Measurements from ENCODE around the gene GLIPR2.
A peak's percentile ranks its signal among the peaks of the same experiment; 100 is the strongest.
"Not testable (repeated sequence)": the region's sequence is repeated elsewhere in the genome, so short reads cannot be mapped to it uniquely, and the experiment has no call there.

The GLIPR2 gene

DNA sequence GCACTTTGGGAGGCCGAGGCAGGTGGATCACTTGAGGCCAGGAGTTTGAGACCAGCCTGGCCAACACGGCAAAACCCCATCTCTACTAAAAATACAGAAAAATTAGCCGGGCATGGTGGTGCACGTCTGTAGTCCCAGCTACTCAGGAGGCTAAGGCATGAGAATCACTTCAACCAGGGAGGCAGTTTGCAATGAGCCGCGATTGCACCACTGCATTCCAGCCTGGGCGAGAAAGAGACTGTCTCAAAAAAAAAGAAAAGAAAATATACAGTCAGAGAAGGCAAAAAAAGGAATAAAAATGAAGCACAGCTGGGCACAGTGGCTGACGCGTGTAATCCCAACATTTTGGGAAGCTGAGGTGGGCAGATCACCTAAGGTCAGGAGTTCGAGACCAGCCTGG lies 40.0 kb downstream of the GLIPR2 start:
- not testable (repeated sequence) for ATAC-seq (replicated peaks; ENCODE audit: extremely low read depth, poor library complexity, severe bottlenecking); H3K4me3 Mint-ChIP-seq; H3K36me3 Mint-ChIP-seq (ENCODE audit: insufficient read depth); H3K27ac Mint-ChIP-seq (ENCODE audit: low read depth); H3K9me3 Mint-ChIP-seq; DNase-seq (ENCODE audit: low spot score in 2 of 2); H3K4me1 Mint-ChIP-seq
- peaks cover 29% of the 10 kb centered on the region for H3K27me3 Mint-ChIP-seq

DNA sequence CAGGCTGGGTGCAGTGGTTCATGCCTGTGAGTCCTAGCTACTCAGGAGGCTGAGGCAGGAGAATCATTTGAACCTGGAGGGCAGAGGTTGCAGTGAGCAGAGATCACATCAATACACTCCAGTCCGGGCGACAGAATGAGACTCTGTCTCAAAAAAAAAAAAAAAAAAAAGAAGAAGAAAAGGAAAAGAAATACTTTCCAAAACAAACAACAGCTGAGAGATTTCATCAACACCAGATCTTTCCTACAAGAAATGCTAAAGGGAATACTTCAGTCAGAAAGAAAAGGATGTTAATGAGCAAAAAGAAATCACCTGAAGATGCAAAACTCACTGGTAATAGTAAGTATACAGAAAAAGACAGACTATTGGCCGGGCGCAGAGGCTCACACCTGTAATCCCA lies 41.0 kb downstream of the GLIPR2 start:
- no peaks in the 10 kb centered on the region for H3K9me3 Mint-ChIP-seq

DNA sequence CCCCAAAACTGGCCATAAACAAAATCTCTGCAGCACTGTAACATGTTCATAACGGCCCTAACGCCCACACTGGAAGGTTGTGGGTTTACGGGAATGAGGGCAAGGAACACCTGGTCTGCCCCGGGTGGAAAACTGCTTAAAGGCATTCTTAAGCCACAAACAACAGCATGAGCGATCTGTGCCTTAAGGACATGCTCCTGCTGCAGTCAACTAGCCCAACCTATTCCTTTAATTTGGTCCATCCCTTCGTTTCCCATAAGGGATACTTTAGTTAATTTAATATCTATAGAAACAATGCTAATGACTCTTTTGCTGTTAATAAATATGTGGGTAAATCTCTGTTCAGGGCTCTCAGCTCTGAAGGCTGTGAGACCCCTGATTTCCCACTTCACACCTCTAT lies 43.7 kb downstream of the GLIPR2 start:
- ATAC-seq (replicated peaks; ENCODE audit: extremely low read depth, poor library complexity, severe bottlenecking); DNase-seq (ENCODE audit: low spot score in 2 of 2); H3K4me3 Mint-ChIP-seq; H3K27ac Mint-ChIP-seq (ENCODE audit: low read depth); H3K36me3 Mint-ChIP-seq (ENCODE audit: insufficient read depth); H3K9me3 Mint-ChIP-seq; H3K4me1 Mint-ChIP-seq: not testable (repeated sequence)
- peaks cover 23% of the 10 kb centered on the region for H3K27me3 Mint-ChIP-seq

More for the DNA sequence above, 41.0 kb downstream of the GLIPR2 start:
- no peak overlapping the region for H3K4me3 Mint-ChIP-seq
- H3K4me1 Mint-ChIP-seq: no peaks in the 10 kb centered on the region
- H3K36me3 Mint-ChIP-seq (ENCODE audit: insufficient read depth): peaks cover 2% of the 10 kb centered on the region
- H3K27ac Mint-ChIP-seq (ENCODE audit: low read depth): no peak overlapping the region
- H3K27me3 Mint-ChIP-seq: peaks cover 29% of the 10 kb centered on the region
- DNase-seq (ENCODE audit: low spot score in 2 of 2) (no peak), ATAC-seq (replicated peaks; ENCODE audit: extremely low read depth, poor library complexity, severe bottlenecking) (no peak)

- peaks cover 5% of the 10 kb centered on the region for H3K36me3 Mint-ChIP-seq (ENCODE audit: insufficient read depth)
- no peaks in the 10 kb centered on the region for H3K27me3 Mint-ChIP-seq
- H3K9me3 Mint-ChIP-seq: no peaks in the 10 kb centered on the region
- H3K27ac Mint-ChIP-seq (ENCODE audit: low read depth): no peak overlapping the region
- H3K4me3 Mint-ChIP-seq: no peak overlapping the region
- peaks cover 10% of the 10 kb centered on the region for H3K4me1 Mint-ChIP-seq
- no peak for DNase-seq (ENCODE audit: low spot score in 2 of 2)
- ATAC-seq (replicated peaks; ENCODE audit: extremely low read depth, poor library complexity, severe bottlenecking): no peak
Observed at GRCh38 chr9:36187414-36187813, 50.9 kb downstream of the GLIPR2 start.

DNA sequence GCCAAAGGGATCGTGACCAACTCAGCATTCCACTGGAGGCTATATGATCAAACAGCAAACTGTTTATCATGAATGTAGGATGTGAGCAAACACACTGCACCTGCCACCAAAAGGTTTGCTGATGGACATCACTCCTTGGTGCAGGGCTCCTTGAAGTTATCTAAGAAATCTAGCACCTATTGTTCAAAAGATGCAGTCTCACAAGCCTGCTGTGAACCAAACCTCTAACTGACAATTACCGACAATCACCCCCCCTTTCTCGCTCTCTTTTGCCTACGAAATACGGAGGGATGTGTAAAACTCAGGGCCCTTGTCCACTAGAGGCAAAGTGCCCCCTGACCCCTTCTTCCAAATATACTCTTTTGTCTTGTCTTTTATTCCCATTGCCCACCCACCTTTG lies 51.7 kb downstream of the GLIPR2 start:
- DNase-seq (ENCODE audit: low spot score in 2 of 2) (no peak), ATAC-seq (replicated peaks; ENCODE audit: extremely low read depth, poor library complexity, severe bottlenecking) (no peak)
- peaks cover 5% of the 10 kb centered on the region for H3K36me3 Mint-ChIP-seq (ENCODE audit: insufficient read depth)
- no peak overlapping the region for H3K27ac Mint-ChIP-seq (ENCODE audit: low read depth)
- H3K9me3 Mint-ChIP-seq: no peaks in the 10 kb centered on the region
- no peak overlapping the region for H3K4me3 Mint-ChIP-seq
- peaks cover 18% of the 10 kb centered on the region for H3K4me1 Mint-ChIP-seq
- H3K27me3 Mint-ChIP-seq: no peaks in the 10 kb centered on the region

GRCh38 chr9:36189976-36190375 lies 53.4 kb downstream of the GLIPR2 start:
- peak overlapping the region; percentile 77 for H3K27ac Mint-ChIP-seq (ENCODE audit: low read depth)
- H3K27me3 Mint-ChIP-seq: no peaks in the 10 kb centered on the region
- peaks cover 7% of the 10 kb centered on the region for H3K36me3 Mint-ChIP-seq (ENCODE audit: insufficient read depth)
- H3K9me3 Mint-ChIP-seq: no peaks in the 10 kb centered on the region
- peak overlapping the region; percentile 89 for H3K4me3 Mint-ChIP-seq
- no peak for ATAC-seq (replicated peaks; ENCODE audit: extremely low read depth, poor library complexity, severe bottlenecking)
- peaks cover 36% of the 10 kb centered on the region for H3K4me1 Mint-ChIP-seq
- DNase-seq (ENCODE audit: low spot score in 2 of 2): no peak

DNA sequence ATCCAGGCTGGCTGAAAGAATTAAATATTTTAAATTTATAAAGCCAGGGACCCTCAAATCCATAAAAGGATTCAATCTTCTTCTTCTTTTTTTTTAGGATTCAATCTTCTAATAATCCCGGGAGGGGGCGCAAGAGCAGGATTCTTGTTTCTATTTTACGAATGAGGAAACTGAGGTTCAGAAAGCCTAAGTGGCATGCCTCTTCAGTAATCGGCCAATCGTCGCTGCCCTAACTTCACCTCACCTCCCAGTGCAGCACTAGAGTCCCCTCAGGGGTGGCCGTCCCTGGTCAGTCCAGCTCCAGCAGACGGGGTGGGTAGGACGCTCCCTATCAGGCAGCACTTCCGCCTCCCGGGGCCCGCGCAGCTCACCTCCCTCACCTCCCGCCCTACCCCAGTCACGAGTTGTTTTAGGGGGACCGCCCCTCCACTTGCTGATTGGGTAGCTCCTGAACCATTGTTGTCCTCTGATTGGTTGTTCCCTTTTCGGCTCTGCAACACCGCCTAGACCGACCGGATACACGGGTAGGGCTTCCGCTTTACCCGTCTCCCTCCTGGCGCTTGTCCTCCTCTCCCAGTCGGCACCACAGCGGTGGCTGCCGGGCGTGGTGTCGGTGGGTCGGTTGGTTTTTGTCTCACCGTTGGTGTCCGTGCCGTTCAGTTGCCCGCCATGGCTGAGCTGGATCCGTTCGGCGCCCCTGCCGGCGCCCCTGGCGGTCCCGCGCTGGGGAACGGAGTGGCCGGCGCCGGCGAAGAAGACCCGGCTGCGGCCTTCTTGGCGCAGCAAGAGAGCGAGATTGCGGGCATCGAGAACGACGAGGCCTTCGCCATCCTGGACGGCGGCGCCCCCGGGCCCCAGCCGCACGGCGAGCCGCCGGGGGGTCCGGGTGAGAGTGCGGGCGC lies 54.1 kb downstream of the GLIPR2 start, which contains the start of gene CLTA:
TSS of gene CLTA (plus strand) at position 534 of the 902 bp plus-strand sequence. CDS start at position 670, 136 bp downstream.
- H3K4me3 Mint-ChIP-seq: peak within 1 kb of the TSS; percentile 89
- H3K36me3 Mint-ChIP-seq (ENCODE audit: insufficient read depth): peaks cover 12% of the 10 kb centered on the region
- peak within 1 kb of the TSS; percentile 77 for H3K27ac Mint-ChIP-seq (ENCODE audit: low read depth)
- DNase-seq (ENCODE audit: low spot score in 2 of 2) (peak; percentile 81 to 92), ATAC-seq (replicated peaks; ENCODE audit: extremely low read depth, poor library complexity, severe bottlenecking) (peak; percentile 99)
- no peaks in the 10 kb centered on the region for H3K9me3 Mint-ChIP-seq
- no peaks in the 10 kb centered on the region for H3K27me3 Mint-ChIP-seq
- peaks cover 41% of the 10 kb centered on the region for H3K4me1 Mint-ChIP-seq

DNA sequence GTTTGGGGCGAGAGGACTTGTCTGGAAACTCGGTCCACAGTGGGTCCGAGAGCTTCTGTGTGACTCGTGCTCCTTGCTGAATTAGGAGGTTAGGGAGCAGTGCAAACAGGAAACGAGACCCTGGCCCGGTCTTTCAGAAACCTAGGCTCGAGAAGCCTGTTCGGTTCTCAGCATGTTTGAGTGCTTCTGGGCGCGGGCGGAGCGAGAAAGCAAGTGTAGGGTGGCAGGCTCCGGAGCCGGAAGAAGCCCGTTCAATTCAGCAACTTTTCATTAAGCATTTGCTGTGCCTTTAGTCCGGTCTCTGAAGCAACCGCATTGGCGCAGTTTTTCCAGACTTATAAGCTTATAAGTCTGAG lies 54.7 kb downstream of the GLIPR2 start:
- peak overlapping the region; percentile 89 for H3K4me3 Mint-ChIP-seq
- DNase-seq (ENCODE audit: low spot score in 2 of 2) (peak in 1 of 2 donors; percentile 11), ATAC-seq (replicated peaks; ENCODE audit: extremely low read depth, poor library complexity, severe bottlenecking) (peak; percentile 49)
- no peaks in the 10 kb centered on the region for H3K9me3 Mint-ChIP-seq
- peak overlapping the region; percentile 77 for H3K27ac Mint-ChIP-seq (ENCODE audit: low read depth)
- H3K27me3 Mint-ChIP-seq: no peaks in the 10 kb centered on the region
- peaks cover 41% of the 10 kb centered on the region for H3K4me1 Mint-ChIP-seq
- H3K36me3 Mint-ChIP-seq (ENCODE audit: insufficient read depth): peaks cover 16% of the 10 kb centered on the region

DNA sequence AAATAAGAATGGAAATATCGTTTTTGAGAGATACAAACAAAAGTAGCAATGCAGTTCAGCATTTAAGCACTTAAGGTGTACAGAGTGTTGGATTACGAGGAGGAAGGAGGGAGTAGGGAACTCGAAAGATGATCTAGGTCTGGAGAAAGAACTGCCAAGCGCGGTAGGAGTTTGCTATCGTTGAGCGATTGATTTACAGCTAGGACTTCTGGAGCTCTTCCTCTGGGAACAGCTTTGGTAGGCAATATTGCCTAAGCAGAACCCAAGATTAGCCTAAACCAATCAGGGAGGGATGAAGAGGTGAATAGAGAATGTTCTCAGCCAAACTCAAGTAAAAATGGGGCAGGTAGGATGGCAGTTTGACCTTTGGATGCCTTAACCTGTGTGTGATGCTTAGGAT lies 55.2 kb downstream of the GLIPR2 start:
- Mint-ChIP-seq H3K27me3 (no peaks in the 10 kb centered on the region), H3K4me1 (peaks cover 41% of the 10 kb centered on the region), H3K36me3 (ENCODE audit: insufficient read depth) (peaks cover 17% of the 10 kb centered on the region), H3K9me3 (no peaks in the 10 kb centered on the region), H3K27ac (ENCODE audit: low read depth) (peak overlapping the region; percentile 77), H3K4me3 (peak overlapping the region; percentile 89)
- DNase-seq (ENCODE audit: low spot score in 2 of 2): no peak
- ATAC-seq (replicated peaks; ENCODE audit: extremely low read depth, poor library complexity, severe bottlenecking): no peak

DNA sequence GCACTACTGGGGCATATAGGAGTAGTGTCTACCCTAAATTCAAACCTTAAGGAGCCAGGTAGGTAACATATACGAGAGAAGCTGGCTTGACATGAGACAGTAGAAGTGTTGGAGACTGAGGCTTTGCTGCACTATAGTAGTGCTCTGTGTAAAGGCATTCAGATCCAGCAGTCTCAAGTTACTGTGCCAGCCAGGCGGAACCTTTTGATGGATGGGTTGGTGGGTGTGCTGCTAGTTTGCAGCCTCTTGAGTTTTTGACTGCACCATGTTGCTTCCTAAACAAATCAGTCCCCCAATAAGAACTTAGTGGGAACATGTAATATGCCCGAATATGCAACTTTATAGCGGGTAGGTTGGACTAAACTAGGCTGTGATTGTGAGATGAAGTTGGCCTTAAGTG lies 55.7 kb downstream of the GLIPR2 start:
- ATAC-seq (replicated peaks; ENCODE audit: extremely low read depth, poor library complexity, severe bottlenecking): no peak
- Mint-ChIP-seq H3K27me3 (no peaks in the 10 kb centered on the region), H3K9me3 (no peaks in the 10 kb centered on the region), H3K36me3 (ENCODE audit: insufficient read depth) (peaks cover 21% of the 10 kb centered on the region), H3K4me1 (peaks cover 41% of the 10 kb centered on the region), H3K27ac (ENCODE audit: low read depth) (peak overlapping the region; percentile 77), H3K4me3 (peak overlapping the region; percentile 89)
- no peak for DNase-seq (ENCODE audit: low spot score in 2 of 2)

DNA sequence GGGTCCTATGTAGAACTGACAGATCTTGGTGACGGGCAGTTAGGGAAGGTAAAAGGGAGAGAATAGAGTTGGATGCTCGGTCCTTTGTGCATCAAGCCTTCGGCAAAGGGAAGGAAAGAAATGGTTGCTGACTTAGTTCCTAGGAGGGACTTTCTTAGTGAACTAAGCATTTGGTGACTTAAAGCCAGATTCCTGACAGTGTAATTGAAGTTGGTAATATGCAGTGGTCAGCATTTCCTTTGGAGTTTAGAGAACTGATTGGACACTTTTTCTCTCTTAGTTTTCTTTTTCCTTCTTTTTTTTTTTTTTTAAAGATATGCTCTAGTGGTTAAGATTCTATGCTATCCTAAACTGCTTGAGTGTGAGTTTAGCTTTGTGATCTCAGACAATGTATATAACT lies 56.5 kb downstream of the GLIPR2 start:
- peak overlapping the region; percentile 63 for H3K27ac Mint-ChIP-seq (ENCODE audit: low read depth)
- H3K9me3 Mint-ChIP-seq: no peaks in the 10 kb centered on the region
- H3K4me1 Mint-ChIP-seq: peaks cover 41% of the 10 kb centered on the region
- ATAC-seq (replicated peaks; ENCODE audit: extremely low read depth, poor library complexity, severe bottlenecking): no peak
- peaks cover 28% of the 10 kb centered on the region for H3K36me3 Mint-ChIP-seq (ENCODE audit: insufficient read depth)
- DNase-seq (ENCODE audit: low spot score in 2 of 2): no peak
- peak overlapping the region; percentile 89 for H3K4me3 Mint-ChIP-seq
- no peaks in the 10 kb centered on the region for H3K27me3 Mint-ChIP-seq

- peak overlapping the region; percentile 58 for H3K27ac Mint-ChIP-seq (ENCODE audit: low read depth)
- ATAC-seq (replicated peaks; ENCODE audit: extremely low read depth, poor library complexity, severe bottlenecking) (no peak), DNase-seq (ENCODE audit: low spot score in 2 of 2) (no peak)
- H3K4me1 Mint-ChIP-seq: peaks cover 41% of the 10 kb centered on the region
- H3K36me3 Mint-ChIP-seq (ENCODE audit: insufficient read depth): peaks cover 39% of the 10 kb centered on the region
- no peaks in the 10 kb centered on the region for H3K9me3 Mint-ChIP-seq
- no peaks in the 10 kb centered on the region for H3K27me3 Mint-ChIP-seq
- peak overlapping the region; percentile 89 for H3K4me3 Mint-ChIP-seq
Observed at GRCh38 chr9:36194326-36195000, 57.9 kb downstream of the GLIPR2 start.

Measured in central memory CD8-positive, alpha-beta T cell (primary cell).